Measurements from ENCODE around the gene TRAM2.

Gene TRAM2

DNA sequence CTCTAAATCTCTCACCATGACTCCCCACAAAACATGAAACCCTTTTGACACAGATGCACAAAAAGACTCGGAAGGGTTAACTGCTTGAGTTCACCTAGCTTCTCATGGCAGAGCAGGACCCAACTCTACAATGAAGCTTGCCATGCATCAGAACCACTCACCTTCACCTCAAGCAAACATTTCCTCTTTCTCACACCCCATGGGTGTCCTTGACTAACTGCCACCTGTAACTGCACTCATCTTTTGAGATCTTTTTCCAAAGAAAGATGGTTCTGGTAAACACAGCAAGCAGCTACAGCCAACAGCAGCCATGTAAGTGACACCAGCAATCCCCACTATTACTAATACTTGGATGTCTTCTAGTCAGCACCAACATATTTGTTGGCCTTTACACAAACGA, 80.2 kb downstream of the TRAM2 start:
- Histone ChIP-seq H3K36me3 (peaks cover under 1 to 1% (median under 1%) of the 10 kb centered on the region in 3 donors), H3K4me1 (peaks cover 0 to 43% (median 33%) of the 10 kb centered on the region in 4 donors), H3K27ac (no peak overlapping the region), H3K4me3 (no peak overlapping the region), H3K27me3 (no peaks in the 10 kb centered on the region), H3K9me3 (no peaks in the 10 kb centered on the region)
- intact Hi-C loops (cut with DNase I; ENCODE audit: low total_unique reads): no loop called here
- DNase-seq: no peak
- TF ChIP-seq CTCF (IDR thresholded peaks at IDR 0.05): no peak

DNA sequence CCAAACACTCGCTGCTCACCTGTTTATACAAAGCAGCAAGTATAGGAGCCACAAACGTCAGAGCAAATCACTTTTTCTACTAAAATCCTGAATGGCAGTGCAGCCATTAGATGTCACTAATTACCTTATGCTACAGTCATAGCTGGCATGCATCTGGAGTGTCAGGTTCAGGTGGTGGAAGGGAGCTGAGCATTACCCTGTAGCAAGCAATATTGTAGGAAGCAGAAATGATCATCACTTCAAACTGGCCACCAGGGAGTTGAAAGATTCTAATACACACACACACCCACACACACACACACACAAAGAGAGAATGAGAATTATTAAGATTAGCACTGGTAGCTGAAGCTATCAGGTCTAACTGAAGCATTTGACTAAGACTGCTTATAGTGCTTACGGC, 80.9 kb downstream of the TRAM2 start:
- no peak overlapping the region for H3K4me3 ChIP-seq
- intact Hi-C loops (cut with DNase I; ENCODE audit: low total_unique reads): no loop called here
- DNase-seq: no peak
- peaks cover 0 to 40% (median 32%) of the 10 kb centered on the region in 4 donors for H3K4me1 ChIP-seq
- TF ChIP-seq CTCF (IDR thresholded peaks at IDR 0.05): no peak
- H3K27ac ChIP-seq: no peak overlapping the region
- H3K27me3 ChIP-seq: no peaks in the 10 kb centered on the region
- H3K9me3 ChIP-seq: no peaks in the 10 kb centered on the region
- H3K36me3 ChIP-seq: peaks cover 0 to 4% (median 0%) of the 10 kb centered on the region in 3 donors

DNA sequence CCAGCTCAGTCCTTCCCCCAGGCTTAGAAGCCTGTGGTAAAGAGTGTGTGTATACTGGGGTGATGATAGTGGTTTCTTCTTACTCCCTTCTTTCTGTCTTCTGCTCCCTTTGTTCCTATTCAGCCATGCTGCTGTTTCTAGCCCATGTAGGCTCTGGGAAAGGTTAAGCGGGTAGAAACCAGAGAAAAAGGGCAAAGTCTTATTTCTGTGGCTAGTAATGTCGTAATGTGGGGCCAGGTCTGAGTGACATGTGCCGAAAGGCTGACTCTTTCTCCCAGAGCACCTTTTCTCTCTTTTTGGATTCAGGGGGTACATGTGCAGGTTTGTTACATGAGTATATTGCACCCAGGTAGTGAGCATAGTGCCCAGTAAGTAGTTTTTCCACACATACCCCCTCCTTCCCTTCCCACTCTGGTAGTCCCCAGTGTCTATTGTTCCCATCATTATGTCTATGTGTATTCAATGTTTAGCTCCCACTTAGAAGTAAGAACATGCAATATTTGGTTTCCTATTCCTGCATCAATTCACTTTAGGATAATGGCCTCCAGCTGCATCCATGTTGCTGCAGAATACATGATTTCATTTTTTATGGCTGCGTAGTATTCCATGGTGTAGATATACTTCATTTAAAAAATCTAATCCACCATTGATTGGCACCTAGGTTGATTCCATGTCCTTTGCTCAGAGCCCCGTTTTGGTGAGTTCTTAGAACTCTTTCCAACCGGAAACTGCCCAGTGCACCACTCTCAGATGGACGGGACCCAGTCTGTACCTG, 82.4 kb downstream of the TRAM2 start:
- Histone ChIP-seq H3K36me3 (peaks cover 0 to 4% (median 0%) of the 10 kb centered on the region in 3 donors), H3K27me3 (no peaks in the 10 kb centered on the region), H3K4me3 (no peak overlapping the region), H3K27ac (no peak overlapping the region), H3K9me3 (no peaks in the 10 kb centered on the region), H3K4me1 (peaks cover 0 to 25% (median 17%) of the 10 kb centered on the region in 4 donors)
- DNase-seq: no peak
- TF ChIP-seq CTCF (IDR thresholded peaks at IDR 0.05): no peak
- intact Hi-C loops (cut with DNase I; ENCODE audit: low total_unique reads): no loop called here

- DNase-seq: no peak
- peaks cover 0 to 17% (median 10%) of the 10 kb centered on the region in 4 donors for H3K4me1 ChIP-seq
- intact Hi-C loops (cut with DNase I; ENCODE audit: low total_unique reads): no loop called here
Measured at GRCh38 chr6:52493669-52494068, 83.2 kb downstream of the TRAM2 start.

DNA sequence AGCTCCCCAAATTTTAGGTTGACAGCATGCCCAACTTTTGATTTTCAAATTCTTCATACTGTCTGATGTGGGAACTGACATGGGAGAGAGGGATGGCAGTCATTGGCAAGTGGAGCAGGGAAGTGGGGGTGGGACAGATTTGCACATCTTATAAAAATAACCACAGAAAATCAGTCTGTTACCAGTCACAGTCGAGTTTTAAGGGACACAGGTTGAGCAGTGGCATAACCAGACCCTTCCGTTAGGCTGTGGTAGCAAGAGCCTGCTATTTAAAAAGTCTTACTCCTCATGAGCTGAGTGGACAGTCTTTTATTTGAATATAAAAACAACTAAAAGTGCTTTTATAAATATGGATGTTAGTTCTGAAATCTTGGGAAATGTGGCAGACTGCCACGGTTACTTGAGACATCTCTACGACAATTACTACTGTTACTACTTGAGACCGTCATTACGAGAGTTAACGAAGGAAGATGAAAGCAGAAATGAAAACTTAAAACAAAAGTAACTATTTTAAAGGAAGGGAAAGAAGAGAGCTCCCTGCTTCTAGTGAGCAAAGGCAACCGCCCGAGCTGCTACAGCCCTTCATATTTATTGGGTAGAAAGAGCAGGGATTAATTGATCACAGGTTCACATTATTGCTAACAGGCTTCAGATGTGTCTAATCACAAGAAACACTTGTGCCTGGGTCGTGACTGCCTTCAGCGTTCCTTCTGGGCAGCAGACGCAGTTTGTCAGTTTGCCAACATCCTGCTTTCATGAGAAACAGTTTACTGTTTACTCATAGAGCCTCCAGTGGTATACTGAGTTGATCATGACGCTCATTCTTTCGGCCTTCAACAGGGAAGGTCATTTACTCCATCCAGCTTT, 85.4 kb downstream of the TRAM2 start:
- no peak overlapping the region for H3K4me3 ChIP-seq
- TF ChIP-seq CTCF (IDR thresholded peaks at IDR 0.05): no peak
- DNase-seq: no peak
- no peaks in the 10 kb centered on the region for H3K9me3 ChIP-seq
- H3K36me3 ChIP-seq: peaks cover 0 to 4% (median 0%) of the 10 kb centered on the region in 3 donors
- intact Hi-C loops (cut with DNase I; ENCODE audit: low total_unique reads): no loop called here
- no peaks in the 10 kb centered on the region for H3K4me1 ChIP-seq
- H3K27ac ChIP-seq: no peak overlapping the region
- no peaks in the 10 kb centered on the region for H3K27me3 ChIP-seq

More at GRCh38 chr6:52493669-52494068, 83.2 kb downstream of the TRAM2 start:
- no peak for TF ChIP-seq CTCF (IDR thresholded peaks at IDR 0.05)
- Histone ChIP-seq H3K27me3 (no peaks in the 10 kb centered on the region), H3K27ac (no peak overlapping the region), H3K36me3 (peaks cover 0 to 4% (median 0%) of the 10 kb centered on the region in 3 donors), H3K9me3 (no peaks in the 10 kb centered on the region), H3K4me3 (no peak overlapping the region)

All from tibial artery (tissue), 4 donors.